NCI-H146 (cell line): ENCODE results near the gene PARG.
"Not testable (repeated sequence)": the region's sequence is repeated elsewhere in the genome, so short reads cannot be mapped to it uniquely, and the experiment has no call there.

Experiments
- DNase-seq: peaks from one replicate; lab custom pipeline; 2025; lab: John Stamatoyannopoulos, UW

Gene PARG

GRCh38 chr10:49903829-49904228, 38.0 kb downstream of the PARG start:
- not testable (repeated sequence) for DNase-seq

GRCh38 chr10:49900406-49900805, 41.4 kb downstream of the PARG start:
- not testable (repeated sequence) for DNase-seq

GRCh38 chr10:49899999-49900398, 41.8 kb downstream of the PARG start:
- not testable (repeated sequence) for DNase-seq

GRCh38 chr10:49890025-49890424, 51.8 kb downstream of the PARG start:
- DNase-seq, result not testable (repeated sequence)

- DNase-seq, result not testable (repeated sequence)
Measured at GRCh38 chr10:49884739-49885331, 57.0 kb downstream of the PARG start.

GRCh38 chr10:49883852-49884251, 58.0 kb downstream of the PARG start:
- not testable (repeated sequence) for DNase-seq

GRCh38 chr10:49882327-49882726, 59.5 kb downstream of the PARG start:
- DNase-seq, result not testable (repeated sequence)

GRCh38 chr10:49872740-49873139, 69.1 kb downstream of the PARG start:
- not testable (repeated sequence) for DNase-seq

- DNase-seq, result not testable (repeated sequence)
Measured at GRCh38 chr10:49871462-49871861, 70.4 kb downstream of the PARG start.

GRCh38 chr10:49859933-49860332, 81.9 kb downstream of the PARG start:
- DNase-seq, result not testable (repeated sequence)

- not testable (repeated sequence) for DNase-seq
Measured at GRCh38 chr10:49858697-49859382, 83.0 kb downstream of the PARG start.

- DNase-seq, result not testable (repeated sequence)
Measured at GRCh38 chr10:49849520-49849919, 92.3 kb downstream of the PARG start.

GRCh38 chr10:49844775-49845595, 96.8 kb downstream of the PARG start:
- no peak for DNase-seq

GRCh38 chr10:49842333-49842628, 99.5 kb downstream of the PARG start:
- DNase-seq, result not testable (repeated sequence)

GRCh38 chr10:49841615-49842332, 100.1 kb downstream of the PARG start:
- DNase-seq, result no peak

- DNase-seq, result no peak
Measured at GRCh38 chr10:49837685-49838084, 104.1 kb downstream of the PARG start.

- DNase-seq, result no peak
Measured at GRCh38 chr10:49837051-49837478, 104.8 kb downstream of the PARG start.

- DNase-seq, result no peak
Measured at GRCh38 chr10:49834976-49835375, 106.9 kb downstream of the PARG start.

- no peak for DNase-seq
Measured at GRCh38 chr10:49834201-49834600, 107.6 kb downstream of the PARG start.

- DNase-seq, result no peak
Measured at GRCh38 chr10:49833168-49833567, 108.7 kb downstream of the PARG start.

GRCh38 chr10:49831352-49832035, 110.3 kb downstream of the PARG start:
- no peak for DNase-seq

GRCh38 chr10:49830846-49831245, 111.0 kb downstream of the PARG start:
- DNase-seq, result no peak
